HepG2 (cell line): ENCODE data around the gene RPS19BP1. TPM values are rescaled to one million over a fixed set of nuclear protein-coding genes. Genes with fewer than 3 reads are reported as not detected.

Experiments
- AGO2 ChIP-seq: fragments of 200-400 bp; formaldehyde crosslinking; optimal IDR thresholded peaks from 2 replicates; pipeline ENCODE3; 2017; ENCODE audit warnings: mild to moderate bottlenecking, low read depth, low read length, moderate library complexity
- ARNT2 ChIP-seq: sonication (generic); formaldehyde crosslinking; IDR thresholded peaks from 2 replicates; pipeline ENCODE4 v1.8.0; 2022; ENCODE audit warnings: mild to moderate bottlenecking, low read depth, missing genetic modification reagents, moderate library complexity
- BCL6 ChIP-seq: IDR thresholded peaks from 2 replicates; pipeline ENCODE4 v1.6.1; 2016; ENCODE audit warnings: missing genetic modification reagents, missing compliant biosample characterization
- CCDC6 ChIP-seq: sonication (generic); formaldehyde crosslinking; IDR thresholded peaks from 2 replicates; pipeline ENCODE4 v1.8.1; 2022; ENCODE audit warnings: mild to moderate bottlenecking, missing genetic modification reagents, moderate library complexity
- DMAP1 ChIP-seq: IDR thresholded peaks from 2 replicates; pipeline ENCODE4 v1.6.1; 2016
- ELF3 ChIP-seq: IDR thresholded peaks from 2 replicates; pipeline ENCODE4 v1.6.1; 2016; ENCODE audit warnings: missing genetic modification reagents, missing compliant biosample characterization
- FOXA1 ChIP-seq, 2 experiments: fragments of 450-650 bp in 1 of 2; sonication (generic) in 1 of 2; formaldehyde crosslinking in 1 of 2; IDR thresholded peaks; 2 replicates each; pipeline versions ENCODE4 v1.4.0 to v1.6.1; 2016 to 2020; ENCODE audit warnings: missing genetic modification reagents in 1 of 2
- KAT7 ChIP-seq: IDR thresholded peaks from 2 replicates; pipeline ENCODE4 v1.6.1; 2018; ENCODE audit warnings: borderline replicate concordance, missing compliant biosample characterization
- KDM3A ChIP-seq: IDR thresholded peaks from 2 replicates; pipeline ENCODE4 v1.6.1; 2018; ENCODE audit warnings: low read depth, missing compliant biosample characterization
- ONECUT2 ChIP-seq: sonication (generic); formaldehyde crosslinking; IDR thresholded peaks from 2 replicates; pipeline ENCODE4 v1.4.0; 2020; ENCODE audit warnings: missing genetic modification reagents
- RXRA ChIP-seq: sonication (generic); formaldehyde crosslinking; IDR thresholded peaks from 2 replicates; pipeline ENCODE4 v1.5.1; 2020; ENCODE audit warnings: missing genetic modification reagents
- SP1 ChIP-seq, 2 experiments: fragments of 450-650 bp in 1 of 2; sonication (generic) in 1 of 2; formaldehyde crosslinking in 1 of 2; IDR thresholded peaks; 2 replicates each; pipeline versions ENCODE4 v1.4.0 to v1.6.1; 2016 to 2020; ENCODE audit warnings: missing genetic modification reagents in 1 of 2
- STAT5B ChIP-seq: sonication (generic); formaldehyde crosslinking; IDR thresholded peaks from 2 replicates; pipeline ENCODE4 v1.4.0; 2020; ENCODE audit warnings: missing genetic modification reagents
- ZFP36 ChIP-seq: fragments of 150-350 bp; IDR thresholded peaks from 2 replicates; pipeline ENCODE4 v1.6.1; 2018; ENCODE audit warnings: borderline replicate concordance, low read length, low read depth; ENCODE audit not compliant: partially characterized antibody
- ZNF160 ChIP-seq: sonication (generic); formaldehyde crosslinking; IDR thresholded peaks from 2 replicates; pipeline ENCODE4 v1.8.0; 2022; ENCODE audit warnings: mild to moderate bottlenecking, inconsistent platforms, missing genetic modification reagents
- ZNF333 ChIP-seq: sonication (generic); formaldehyde crosslinking; IDR thresholded peaks from 2 replicates; pipeline ENCODE4 v1.4.0; 2020; ENCODE audit warnings: mild to moderate bottlenecking, missing genetic modification reagents, borderline replicate concordance
- ZNF552 ChIP-seq: sonication (generic); formaldehyde crosslinking; IDR thresholded peaks from 2 replicates; pipeline ENCODE4 v1.9.0; 2022; ENCODE audit warnings: missing genetic modification reagents, mild to moderate bottlenecking, borderline replicate concordance
- ZNF773 ChIP-seq: sonication (generic); formaldehyde crosslinking; IDR thresholded peaks from 2 replicates; pipeline ENCODE4 v1.4.0; 2020; ENCODE audit warnings: missing genetic modification reagents, borderline replicate concordance
- polyA plus RNA-seq, 8 experiments: library from polyadenylated mRNA; depleted of rRNA in 3 of 8; stranded (reverse) in 7 of 8; unstranded in 1 of 8; fragments of >200 nt; fragmentation: Illumina TruSeq in 4 of 8; extraction: Trizol in 4 of 8; gene quantifications; 2 replicates each; pipeline versions ENCODE4 v1.2.1 to v1.2.3, GENCODE V29; 2011 to 2016; ENCODE audit warnings: low read depth in 4 of 8, missing spikeins in 1 of 8, mixed read lengths in 1 of 8; ENCODE audit not compliant: insufficient read depth in 1 of 8
- total RNA-seq, 5 experiments: library from RNA; depleted of rRNA; stranded (reverse); fragments of >200 nt; fragmentation: Illumina TruSeq; extraction: Trizol; gene quantifications; 2 replicates each; pipeline ENCODE4 v1.2.3, GENCODE V29; 2016; ENCODE audit warnings: low read depth in 1 of 5
- TF ChIP-seq, protein P1 (sequence below): IDR thresholded peaks from 2 replicates; pipeline ENCODE4 v1.6.1; 2016; ENCODE audit warnings: low read depth, borderline replicate concordance
- TF ChIP-seq, protein P2 (sequence below): sonication (generic); formaldehyde crosslinking; IDR thresholded peaks from 2 replicates; pipeline ENCODE4 v1.4.0; 2020; ENCODE audit warnings: missing genetic modification reagents
- TF ChIP-seq, protein P3 (sequence below): sonication (generic); formaldehyde crosslinking; IDR thresholded peaks from 2 replicates; pipeline ENCODE4 v1.4.0; 2020; ENCODE audit warnings: missing genetic modification reagents
- TF ChIP-seq, protein P4 (sequence below): sonication (generic); formaldehyde crosslinking; IDR thresholded peaks from 2 replicates; pipeline ENCODE4 v1.9.0; 2021; ENCODE audit warnings: missing genetic modification reagents, borderline replicate concordance
- TF ChIP-seq, protein P5 (sequence below): sonication (generic); formaldehyde crosslinking; IDR thresholded peaks from 2 replicates; pipeline ENCODE4 v1.4.0; 2020; ENCODE audit warnings: missing genetic modification reagents, borderline replicate concordance

Gene RPS19BP1
- total and polyA plus RNA-seq, 2 of the 13 experiments (the other 11 are each of a cell fraction or from before 2014, with no cell fraction given): 44.3 to 81.3 TPM

DNA sequence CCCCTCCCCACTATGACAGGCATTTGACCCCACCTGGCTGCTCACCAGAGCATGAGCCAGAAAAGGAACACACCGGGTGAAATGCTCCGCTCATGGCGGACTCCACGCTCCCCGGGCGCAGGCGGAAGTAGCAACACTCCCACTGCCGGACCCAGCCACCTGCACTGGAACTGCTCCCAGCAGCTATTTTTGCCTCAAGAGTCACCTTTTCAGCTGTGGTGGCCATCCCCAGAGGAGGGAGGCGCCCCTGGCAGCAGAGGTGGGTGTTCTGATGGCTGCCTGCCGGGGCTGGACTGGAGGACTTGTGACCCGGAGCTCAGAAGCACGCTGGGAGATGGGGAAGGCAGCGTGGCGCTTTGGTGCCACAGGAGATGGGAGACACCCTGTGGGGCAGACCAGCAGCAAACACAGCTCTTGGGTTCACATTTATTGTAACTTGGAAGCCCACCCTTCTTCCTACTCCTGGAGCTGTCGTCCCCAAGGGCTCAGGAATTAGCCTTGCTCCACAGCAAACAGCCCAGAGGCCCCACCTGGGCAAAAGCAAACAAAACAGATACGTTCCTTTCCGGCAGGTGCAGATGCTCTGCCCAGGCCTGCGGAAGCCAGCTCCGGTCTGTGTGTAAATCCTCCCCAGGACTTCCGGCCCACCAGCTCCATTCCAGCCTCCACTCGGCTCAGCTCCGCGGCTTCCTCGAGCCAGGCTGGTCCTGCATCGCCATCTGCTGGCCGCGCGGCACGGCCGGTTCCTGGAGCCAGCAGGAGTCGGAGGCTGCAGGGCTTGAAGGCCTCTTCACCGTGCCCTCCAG is 3.7 kb downstream of the RPS19BP1 start (continued):
- TF ChIP-seq, protein P1, sequence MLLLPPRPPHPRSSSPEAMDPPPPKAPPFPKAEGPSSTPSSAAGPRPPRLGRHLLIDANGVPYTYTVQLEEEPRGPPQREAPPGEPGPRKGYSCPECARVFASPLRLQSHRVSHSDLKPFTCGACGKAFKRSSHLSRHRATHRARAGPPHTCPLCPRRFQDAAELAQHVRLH (CRISPR knock-in tag): peak; percentile 94
- peak; percentile 75 for TF ChIP-seq BCL6 (CRISPR knock-in tag)
- TF ChIP-seq, protein P2, sequence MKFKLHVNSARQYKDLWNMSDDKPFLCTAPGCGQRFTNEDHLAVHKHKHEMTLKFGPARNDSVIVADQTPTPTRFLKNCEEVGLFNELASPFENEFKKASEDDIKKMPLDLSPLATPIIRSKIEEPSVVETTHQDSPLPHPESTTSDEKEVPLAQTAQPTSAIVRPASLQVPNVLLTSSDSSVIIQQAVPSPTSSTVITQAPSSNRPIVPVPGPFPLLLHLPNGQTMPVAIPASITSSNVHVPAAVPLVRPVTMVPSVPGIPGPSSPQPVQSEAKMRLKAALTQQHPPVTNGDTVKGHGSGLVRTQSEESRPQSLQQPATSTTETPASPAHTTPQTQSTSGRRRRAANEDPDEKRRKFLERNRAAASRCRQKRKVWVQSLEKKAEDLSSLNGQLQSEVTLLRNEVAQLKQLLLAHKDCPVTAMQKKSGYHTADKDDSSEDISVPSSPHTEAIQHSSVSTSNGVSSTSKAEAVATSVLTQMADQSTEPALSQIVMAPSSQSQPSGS (CRISPR knock-in tag): peak; percentile 81
- no peak for TF ChIP-seq STAT5B (CRISPR knock-in tag)
- peak; percentile 74 for TF ChIP-seq ARNT2 (CRISPR knock-in tag)
- TF ChIP-seq FOXA1 (IDR thresholded peaks at IDR 0.05): no peak
- TF ChIP-seq FOXA1 (CRISPR knock-in tag; IDR thresholded peaks at IDR 0.05): peak; percentile 68; the same call in 1 of the 2 replicates
- TF ChIP-seq ZNF773: peak; percentile 68; the same call in 1 of the 2 replicates
- peak; percentile 100 for TF ChIP-seq KDM3A
- TF ChIP-seq ZNF552 (CRISPR knock-in tag): no peak
- TF ChIP-seq AGO2: peak; percentile 77
- no peak for TF ChIP-seq DMAP1 (CRISPR knock-in tag)
- no peak for TF ChIP-seq ONECUT2 (CRISPR knock-in tag)
- no peak for TF ChIP-seq SP1 (IDR thresholded peaks at IDR 0.05)
- TF ChIP-seq SP1 (CRISPR knock-in tag; IDR thresholded peaks at IDR 0.05): peak; percentile 89
- TF ChIP-seq, protein P3, sequence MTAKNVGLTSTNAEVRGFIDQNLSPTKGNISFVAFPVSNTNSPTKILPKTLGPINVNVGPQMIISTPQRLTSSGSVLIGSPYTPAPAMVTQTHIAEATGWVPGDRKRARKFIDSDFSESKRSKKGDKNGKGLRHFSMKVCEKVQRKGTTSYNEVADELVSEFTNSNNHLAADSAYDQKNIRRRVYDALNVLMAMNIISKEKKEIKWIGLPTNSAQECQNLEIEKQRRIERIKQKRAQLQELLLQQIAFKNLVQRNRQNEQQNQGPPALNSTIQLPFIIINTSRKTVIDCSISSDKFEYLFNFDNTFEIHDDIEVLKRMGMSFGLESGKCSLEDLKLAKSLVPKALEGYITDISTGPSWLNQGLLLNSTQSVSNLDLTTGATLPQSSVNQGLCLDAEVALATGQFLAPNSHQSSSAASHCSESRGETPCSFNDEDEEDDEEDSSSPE (CRISPR knock-in tag): peak; percentile 65
- TF ChIP-seq CCDC6 (CRISPR knock-in tag): peak; percentile 32; the same call in 1 of the 2 replicates
- 0 out of 2 replicates have a peak, but pooled peaks have one; percentile 33 for TF ChIP-seq KAT7
- no peak for TF ChIP-seq ZFP36
- TF ChIP-seq, protein P4, sequence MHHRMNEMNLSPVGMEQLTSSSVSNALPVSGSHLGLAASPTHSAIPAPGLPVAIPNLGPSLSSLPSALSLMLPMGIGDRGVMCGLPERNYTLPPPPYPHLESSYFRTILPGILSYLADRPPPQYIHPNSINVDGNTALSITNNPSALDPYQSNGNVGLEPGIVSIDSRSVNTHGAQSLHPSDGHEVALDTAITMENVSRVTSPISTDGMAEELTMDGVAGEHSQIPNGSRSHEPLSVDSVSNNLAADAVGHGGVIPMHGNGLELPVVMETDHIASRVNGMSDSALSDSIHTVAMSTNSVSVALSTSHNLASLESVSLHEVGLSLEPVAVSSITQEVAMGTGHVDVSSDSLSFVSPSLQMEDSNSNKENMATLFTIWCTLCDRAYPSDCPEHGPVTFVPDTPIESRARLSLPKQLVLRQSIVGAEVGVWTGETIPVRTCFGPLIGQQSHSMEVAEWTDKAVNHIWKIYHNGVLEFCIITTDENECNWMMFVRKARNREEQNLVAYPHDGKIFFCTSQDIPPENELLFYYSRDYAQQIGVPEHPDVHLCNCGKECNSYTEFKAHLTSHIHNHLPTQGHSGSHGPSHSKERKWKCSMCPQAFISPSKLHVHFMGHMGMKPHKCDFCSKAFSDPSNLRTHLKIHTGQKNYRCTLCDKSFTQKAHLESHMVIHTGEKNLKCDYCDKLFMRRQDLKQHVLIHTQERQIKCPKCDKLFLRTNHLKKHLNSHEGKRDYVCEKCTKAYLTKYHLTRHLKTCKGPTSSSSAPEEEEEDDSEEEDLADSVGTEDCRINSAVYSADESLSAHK (CRISPR knock-in tag): no peak
- TF ChIP-seq ZNF333 (CRISPR knock-in tag): 0 out of 2 replicates have a peak, but pooled peaks have one; percentile 31
- TF ChIP-seq RXRA (CRISPR knock-in tag): peak; percentile 81
- peak; percentile 64; the same call in 1 of the 2 replicates for TF ChIP-seq ZNF160 (CRISPR knock-in tag)
- TF ChIP-seq ELF3 (CRISPR knock-in tag): peak; percentile 87
- TF ChIP-seq, protein P5, sequence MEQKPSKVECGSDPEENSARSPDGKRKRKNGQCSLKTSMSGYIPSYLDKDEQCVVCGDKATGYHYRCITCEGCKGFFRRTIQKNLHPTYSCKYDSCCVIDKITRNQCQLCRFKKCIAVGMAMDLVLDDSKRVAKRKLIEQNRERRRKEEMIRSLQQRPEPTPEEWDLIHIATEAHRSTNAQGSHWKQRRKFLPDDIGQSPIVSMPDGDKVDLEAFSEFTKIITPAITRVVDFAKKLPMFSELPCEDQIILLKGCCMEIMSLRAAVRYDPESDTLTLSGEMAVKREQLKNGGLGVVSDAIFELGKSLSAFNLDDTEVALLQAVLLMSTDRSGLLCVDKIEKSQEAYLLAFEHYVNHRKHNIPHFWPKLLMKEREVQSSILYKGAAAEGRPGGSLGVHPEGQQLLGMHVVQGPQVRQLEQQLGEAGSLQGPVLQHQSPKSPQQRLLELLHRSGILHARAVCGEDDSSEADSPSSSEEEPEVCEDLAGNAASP: peak; percentile 70
